ACHN (cell line): Measurements from ENCODE around the gene GRAP.

ENCODE experiments used
- DNase-seq: peaks from one replicate; pipeline ENCODE4 v3.0.0-alpha.2; 2015
- in situ Hi-C: cut with HindIII; loops from 2 replicates; pipeline ENCODE4 v1.10.0; 2017; ENCODE audit warnings: low sequenced_read_pairs, low pct_ligation_motif_present, low pct_unique_long_range_greater_than_20kb

Gene GRAP

DNA sequence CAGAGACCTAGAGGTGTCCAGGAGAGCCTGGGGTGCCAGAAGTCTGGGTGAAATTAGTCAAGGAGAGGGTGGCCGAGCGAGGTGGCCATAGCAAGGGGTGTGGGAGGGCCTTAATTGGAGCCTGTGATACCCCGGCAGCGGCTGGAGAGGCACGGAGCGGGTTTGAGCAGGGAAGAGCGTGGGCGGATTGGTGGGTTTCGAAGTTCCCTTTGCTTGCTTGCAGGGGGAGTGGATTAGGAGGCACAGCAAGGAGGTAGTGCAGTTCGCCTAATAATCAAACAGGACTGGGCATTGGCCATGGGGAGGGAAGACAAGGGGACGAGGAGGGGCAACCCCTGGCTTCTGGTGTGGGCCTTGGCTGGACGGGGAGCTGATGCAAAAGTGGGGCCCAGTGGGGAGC, 36.8 kb downstream of the GRAP start:
- DNase-seq, result no peak
- in situ Hi-C loops, result no loop called here

GRCh38 chr17:19006698-19007097, 40.1 kb downstream of the GRAP start:
- no peak for DNase-seq
- in situ Hi-C loops, result no loop called here

DNA sequence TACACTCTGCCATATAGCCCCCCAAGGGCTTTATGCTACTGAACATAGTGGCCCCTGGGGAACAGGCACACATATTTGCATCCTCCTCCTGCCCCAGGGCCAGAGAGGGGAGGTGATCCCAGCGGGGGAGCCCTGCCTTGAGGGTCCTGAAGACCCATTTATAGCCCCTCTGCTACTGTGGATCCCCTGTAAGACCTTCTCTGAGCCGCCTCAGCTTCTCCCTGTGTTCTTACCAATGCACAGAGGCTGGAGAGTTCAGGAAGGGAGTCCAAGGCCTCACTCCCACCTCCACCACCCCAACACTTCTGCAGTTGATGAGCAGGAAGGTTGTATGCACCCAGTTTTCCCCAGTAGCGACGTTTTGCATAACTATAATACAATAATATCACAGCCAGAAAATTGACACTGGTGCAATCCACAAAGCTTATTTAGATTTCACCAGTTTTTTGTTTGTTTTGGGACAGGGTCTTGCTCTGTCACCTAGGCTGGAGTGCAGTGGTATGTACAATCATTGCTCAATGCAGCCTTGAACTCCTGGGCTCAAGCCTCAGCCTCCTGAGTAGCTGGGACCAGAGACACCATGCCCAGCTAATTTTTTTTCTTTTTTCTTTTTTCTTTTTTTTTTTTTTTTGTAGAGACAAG, 40.8 kb downstream of the GRAP start:
- DNase-seq, result no peak
- in situ Hi-C loops, result no loop called here

DNA sequence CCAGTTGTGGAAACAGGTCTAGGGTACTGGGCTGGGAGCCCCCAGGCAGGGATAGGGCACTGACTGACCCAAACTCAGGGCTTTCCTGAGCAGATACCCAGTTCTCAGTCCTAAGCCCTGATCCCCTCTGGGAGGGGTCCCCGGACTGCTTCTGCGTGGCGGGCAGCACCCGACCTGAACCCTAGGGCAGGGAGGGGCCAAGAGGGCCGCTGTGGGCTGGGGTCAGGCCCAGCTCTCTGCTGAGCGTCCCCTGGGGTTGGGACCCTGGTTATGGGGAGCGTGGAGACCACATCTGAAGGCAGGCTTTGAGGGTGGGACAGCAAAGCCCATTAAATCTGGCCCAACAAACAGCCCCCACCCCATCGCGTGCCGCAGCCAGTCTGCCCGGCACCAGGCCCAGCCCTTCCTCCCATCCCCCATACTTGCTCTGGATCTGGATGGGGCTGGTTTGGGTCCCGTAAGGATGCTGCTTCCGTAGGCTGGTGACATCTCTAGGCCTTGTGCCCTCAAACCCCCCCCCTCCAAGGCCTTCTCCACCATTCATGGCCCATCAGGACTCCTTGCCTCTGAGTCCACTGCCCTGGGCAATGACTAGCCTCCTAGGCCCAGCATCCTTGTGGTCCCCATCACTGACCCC, 41.5 kb downstream of the GRAP start:
- in situ Hi-C loops, result no loop called here
- no peak for DNase-seq

DNA sequence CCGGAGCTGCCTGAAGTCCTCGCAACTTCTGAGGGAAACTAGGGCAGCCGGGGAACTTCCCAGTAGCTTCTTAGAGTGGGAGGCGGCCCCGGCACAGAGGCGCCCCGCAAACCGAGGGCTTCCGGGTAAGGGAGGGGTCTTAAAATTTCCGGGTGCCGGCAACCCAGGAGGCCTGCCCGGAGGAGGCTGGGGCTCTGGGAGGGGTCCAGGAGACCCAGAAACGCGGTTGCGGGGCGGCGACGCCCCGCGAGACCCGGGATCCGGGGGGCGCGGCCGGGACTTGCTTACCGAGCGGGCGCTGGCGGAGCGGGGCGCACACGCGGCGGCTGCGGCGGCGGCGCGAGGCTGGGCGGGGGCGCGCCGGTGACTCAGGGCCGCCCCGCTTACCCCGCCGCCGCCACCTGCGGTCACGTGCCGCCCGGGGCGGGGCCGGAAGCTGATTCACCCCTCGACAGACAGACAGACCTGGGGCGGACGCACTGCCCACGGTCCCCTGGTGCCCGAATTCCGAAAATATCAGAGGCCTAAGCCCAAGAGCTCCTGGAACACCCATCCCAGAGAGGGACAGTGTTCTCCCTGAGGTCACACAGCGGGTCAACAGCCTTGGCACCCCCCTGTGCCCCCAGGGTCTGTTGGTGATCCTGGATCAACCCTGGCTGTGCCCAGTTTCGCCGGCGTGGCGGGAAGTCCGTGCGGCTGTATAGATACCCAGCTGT, 42.2 kb downstream of the GRAP start, which contains the start of gene FAM83G:
Gene FAM83G, minus strand, starts transcription at position 344 of the 716 bp plus-strand sequence. CDS start 723 bp downstream, outside the sequence.
- in situ Hi-C loops, result no loop called here
- peak; percentile 86 for DNase-seq

DNA sequence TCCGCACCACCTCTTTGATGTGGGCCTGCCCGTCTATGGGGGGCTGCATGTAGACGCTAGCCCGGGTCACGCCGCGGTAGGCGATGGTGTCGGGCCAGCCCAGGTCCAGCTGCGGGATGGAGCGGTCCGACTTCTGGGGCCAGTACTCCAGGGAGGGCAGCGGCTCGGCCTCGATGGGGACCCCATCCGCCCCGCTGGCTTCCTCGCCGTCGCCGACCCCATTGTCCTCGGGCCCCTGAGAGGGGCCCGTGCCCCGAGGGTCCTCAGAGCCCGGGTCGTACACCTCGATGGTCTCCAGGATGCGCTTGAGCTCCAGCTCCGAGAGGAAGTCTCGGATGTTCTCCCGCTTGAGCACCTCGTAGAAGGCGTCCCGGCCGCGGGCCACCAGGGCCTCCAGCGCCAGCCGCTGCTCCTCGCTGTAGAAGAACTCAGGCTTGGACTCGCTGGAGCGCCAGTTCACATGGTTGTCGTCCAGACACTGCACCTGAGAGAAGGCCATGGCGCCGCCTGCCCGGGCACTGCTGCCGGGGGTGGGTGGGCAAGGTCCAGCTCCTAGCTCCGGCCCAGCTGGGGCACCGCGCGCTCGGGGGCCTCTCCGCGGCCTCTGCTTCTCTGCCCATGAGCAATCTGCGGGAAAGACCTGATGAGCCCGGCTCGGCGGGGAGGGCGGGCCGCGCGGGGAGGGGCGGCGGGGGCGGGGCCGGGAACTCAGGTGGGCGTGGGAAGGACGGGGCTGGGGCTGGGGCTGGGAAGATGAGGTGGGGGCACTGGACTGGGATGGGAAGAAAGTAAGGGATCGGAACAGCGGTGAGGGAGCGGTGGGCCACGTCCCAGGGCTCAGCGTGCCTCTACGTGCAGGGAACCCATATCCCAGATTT, 43.0 kb downstream of the GRAP start:
- DNase-seq, result peak; percentile 53
- in situ Hi-C loops, result no loop called here

DNA sequence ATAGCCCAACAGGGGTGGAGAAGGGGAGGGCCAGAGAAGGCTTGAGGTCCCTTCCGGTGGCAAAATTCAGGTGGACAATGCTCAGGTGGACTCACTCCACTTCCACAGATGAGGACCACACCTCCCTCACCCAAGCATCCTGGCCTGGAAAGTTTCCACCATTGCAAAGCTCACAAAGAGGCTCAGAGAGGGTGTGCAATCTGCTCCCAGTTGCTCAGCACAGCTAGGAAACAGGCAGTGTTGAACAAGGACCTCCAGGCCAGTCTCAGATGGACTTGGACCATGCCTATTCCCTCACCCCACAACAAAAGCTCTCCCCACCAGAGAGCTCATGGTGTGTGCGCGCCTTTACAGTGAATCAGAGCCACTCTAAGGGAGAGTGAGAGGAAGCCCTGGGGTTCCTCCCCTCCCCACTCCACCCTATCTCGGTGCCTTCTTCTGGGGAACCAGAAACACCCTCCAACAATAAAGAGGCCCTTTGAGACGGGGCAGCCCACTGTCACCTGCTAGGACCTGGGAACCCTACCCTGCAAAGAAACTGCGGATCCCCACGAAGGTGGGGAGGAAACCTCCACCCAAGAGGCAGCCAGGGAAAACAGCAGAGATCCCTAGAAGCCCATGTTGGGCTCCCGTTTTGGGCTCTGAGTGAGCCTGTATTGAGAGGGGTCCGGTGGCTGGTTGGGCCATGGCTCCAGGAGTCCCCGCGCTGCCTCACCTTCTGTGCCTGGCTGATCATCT, 43.8 kb downstream of the GRAP start:
- in situ Hi-C loops, result no loop called here

GRCh38 chr17:19001907-19002590, 44.7 kb downstream of the GRAP start:
- in situ Hi-C loops, result no loop called here
- no peak for DNase-seq

More for the DNA sequence above, 43.8 kb downstream of the GRAP start:
- no peak for DNase-seq

DNA sequence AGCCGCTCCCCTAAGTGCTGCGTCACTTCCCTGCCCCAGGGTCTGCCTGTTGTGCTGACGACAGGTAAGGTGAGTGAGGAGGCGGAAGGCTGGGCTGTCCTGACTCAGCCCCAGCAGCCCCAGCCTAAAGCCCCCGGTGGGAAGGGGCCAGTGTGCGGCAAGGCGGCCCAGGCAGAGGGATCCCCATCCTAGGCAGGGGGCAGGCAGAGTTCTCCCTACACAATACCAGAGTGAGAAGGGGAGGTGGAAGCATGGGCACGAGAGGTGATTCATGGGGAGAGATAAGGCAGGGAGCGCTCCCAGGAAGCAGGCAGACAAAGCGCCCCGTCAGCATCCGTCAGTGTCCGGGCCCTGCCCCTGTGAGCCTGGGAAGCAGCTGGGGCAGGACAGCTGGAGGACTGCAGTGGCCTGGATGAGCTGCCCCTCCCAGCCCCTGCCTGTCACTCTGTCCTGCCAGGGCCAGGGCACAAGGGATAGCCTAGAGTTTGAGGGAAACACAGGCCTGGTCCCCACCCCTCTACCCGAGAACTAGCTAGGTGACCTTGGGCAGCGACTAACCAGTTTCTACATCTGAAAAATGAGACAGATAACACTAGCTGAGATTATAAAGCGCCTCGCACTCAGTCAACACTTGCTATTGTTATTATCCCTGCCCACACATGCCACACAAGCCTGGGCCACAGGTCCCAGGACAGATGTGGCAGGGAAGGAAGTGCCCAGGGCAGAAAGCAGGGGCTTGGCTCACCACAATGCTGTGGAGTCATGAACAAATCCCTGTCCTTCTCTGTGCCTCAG, 46.0 kb downstream of the GRAP start:
- no peak for DNase-seq
- in situ Hi-C loops, result no loop called here

DNA sequence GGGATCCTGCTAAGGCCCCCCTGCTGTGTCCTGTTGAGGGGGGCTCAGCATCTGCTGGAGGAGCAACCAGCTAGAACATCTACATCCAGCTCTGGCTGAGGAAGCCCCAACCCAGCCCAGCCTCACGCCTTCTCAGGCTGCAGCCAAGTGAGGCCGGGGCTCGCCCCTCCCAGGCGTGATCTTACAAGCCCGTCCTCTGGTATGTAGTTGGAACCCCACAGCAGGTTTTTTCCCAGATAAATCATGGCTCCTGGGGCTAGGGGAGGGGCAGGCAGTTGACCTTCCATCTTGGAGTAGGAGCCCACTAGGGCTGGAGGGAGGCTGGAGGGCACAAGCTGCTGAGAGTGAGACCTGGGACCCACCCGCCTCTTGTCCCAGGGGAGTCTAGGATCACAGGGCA, 46.8 kb downstream of the GRAP start:
- no peak for DNase-seq
- in situ Hi-C loops, result no loop called here

GRCh38 chr17:18999394-18999793, 47.4 kb downstream of the GRAP start:
- in situ Hi-C loops, result no loop called here
- DNase-seq, result no peak

DNA sequence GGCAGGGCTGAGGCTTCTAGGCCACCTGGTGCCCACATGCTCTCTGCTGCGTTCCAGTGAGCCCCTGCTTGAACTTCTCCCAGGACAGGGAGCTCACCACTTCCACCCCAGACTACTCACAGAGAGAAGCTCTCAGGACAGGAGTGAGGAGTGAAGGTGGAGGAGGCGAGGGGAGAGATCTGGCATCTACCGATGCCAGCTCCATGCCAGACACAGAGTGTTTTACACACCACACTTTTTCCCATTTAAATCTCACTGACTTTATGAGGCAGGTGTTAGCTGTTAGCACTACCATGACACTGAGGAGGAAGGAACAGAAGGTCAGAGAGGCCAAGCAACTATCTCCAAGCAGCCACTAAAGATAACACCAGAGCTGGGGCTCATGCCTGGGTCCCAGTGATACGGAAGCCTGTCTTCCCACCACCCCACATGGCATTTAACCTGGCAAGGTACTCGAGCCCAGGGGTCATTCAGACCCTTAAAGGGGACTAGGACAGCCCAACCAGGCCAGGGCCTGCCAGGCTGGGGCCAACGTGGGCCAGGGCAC, 49.0 kb downstream of the GRAP start:
- DNase-seq, result no peak
- in situ Hi-C loops, result no loop called here

DNA sequence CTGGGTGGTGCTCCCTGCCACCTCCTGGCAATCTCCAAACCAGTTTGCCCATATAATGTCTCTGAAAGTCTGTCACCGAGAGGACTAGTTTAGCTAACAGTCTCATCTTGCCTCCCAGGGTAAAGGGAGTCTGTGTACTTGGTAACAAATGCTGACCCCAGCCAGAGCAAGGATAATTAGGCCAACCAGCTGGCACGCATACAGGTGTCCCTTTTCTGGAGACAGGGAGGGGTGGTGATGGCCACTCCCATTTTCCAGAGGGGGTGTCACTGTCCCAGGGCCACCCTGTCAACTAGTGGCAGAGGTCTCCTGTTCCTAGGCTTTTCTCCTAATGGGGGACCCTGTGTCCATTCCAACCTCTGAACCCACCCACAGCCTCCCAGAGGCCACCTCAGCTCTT, 50.3 kb downstream of the GRAP start:
- in situ Hi-C loops, result no loop called here
- DNase-seq, result no peak

- in situ Hi-C loops, result no loop called here
- no peak for DNase-seq
Measured at GRCh38 chr17:18995220-18995619, 51.5 kb downstream of the GRAP start.

GRCh38 chr17:18994631-18995030, 52.1 kb downstream of the GRAP start:
- in situ Hi-C loops, result no loop called here

DNA sequence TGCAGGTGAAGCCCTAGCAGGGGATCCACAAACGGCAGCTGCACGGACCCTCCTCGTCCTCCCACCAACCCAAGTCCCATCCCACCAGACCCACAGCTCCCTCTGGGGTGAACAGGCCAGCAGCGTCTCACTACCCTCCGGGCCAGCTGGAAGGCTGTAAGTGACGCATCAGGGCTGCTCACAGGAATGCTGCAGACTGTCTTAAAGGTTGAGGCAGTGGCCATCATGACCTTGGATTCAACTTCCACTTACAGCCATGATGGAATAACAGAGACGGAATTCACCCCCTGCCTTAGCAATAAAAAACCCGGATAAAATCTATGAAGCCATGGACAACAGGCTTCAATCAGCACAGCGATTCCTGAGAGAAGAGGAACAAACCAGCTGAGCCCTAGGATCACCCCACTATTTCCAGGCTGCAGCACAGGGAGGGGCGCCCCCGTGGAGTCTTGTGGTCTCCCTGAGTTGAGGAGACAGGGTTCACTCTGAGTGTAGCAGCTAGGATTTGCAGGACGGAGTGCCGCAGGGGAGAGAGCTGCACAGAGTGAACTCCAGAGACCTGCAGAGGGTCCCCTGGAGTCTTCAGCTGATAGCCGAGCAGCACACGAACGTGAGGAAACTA, 52.7 kb downstream of the GRAP start:
- DNase-seq, result no peak
- in situ Hi-C loops, result no loop called here

More at GRCh38 chr17:18994631-18995030, 52.1 kb downstream of the GRAP start:
- DNase-seq, result no peak
